Osteoblast (primary cell): ENCODE data around the gene PDIA4. TPM values are rescaled to one million over a fixed set of nuclear protein-coding genes. Genes with fewer than 3 reads are reported as not detected.

ENCODE experiments used
- DNase-seq: peaks from one replicate; pipeline ENCODE4 v3.0.0; 2011; ENCODE audit warnings: low spot score, mixed read lengths; ENCODE audit not compliant: insufficient read length; ENCODE audit errors: missing footprints
- H2AFZ ChIP-seq: 2 replicates; pipeline ENCODE4 v1.6.0; 2011; ENCODE audit warnings: mild to moderate bottlenecking, low read length
- H3K27ac ChIP-seq: 2 replicates; pipeline ENCODE4 v1.5.1; 2011; ENCODE audit warnings: mild to moderate bottlenecking, low read depth, low read length, moderate library complexity
- H3K27me3 ChIP-seq: 2 replicates; pipeline ENCODE4 v1.6.0; 2012; ENCODE audit warnings: mild to moderate bottlenecking, control low read depth, inconsistent platforms, low read length, moderate library complexity; ENCODE audit not compliant: insufficient read depth
- H3K36me3 ChIP-seq: 2 replicates; pipeline ENCODE4 v1.5.1; 2011; ENCODE audit warnings: mild to moderate bottlenecking, low read length, control low read depth, moderate library complexity; ENCODE audit not compliant: insufficient read depth
- H3K4me1 ChIP-seq: 2 replicates; pipeline ENCODE4 v1.5.1; 2011; ENCODE audit warnings: mild to moderate bottlenecking, low read length, control low read depth, moderate library complexity; ENCODE audit not compliant: insufficient read depth
- H3K4me2 ChIP-seq: 2 replicates; pipeline ENCODE4 v1.6.0; 2011; ENCODE audit warnings: mild to moderate bottlenecking, low read length; ENCODE audit not compliant: insufficient read depth
- H3K4me3 ChIP-seq: fragments of 200-600 bp; sonication (generic); 3 replicates; pipeline ENCODE4 v1.5.1; 2012; ENCODE audit warnings: mild to moderate bottlenecking, low read length, inconsistent platforms; ENCODE audit not compliant: insufficient read depth
- H3K79me2 ChIP-seq: 2 replicates; pipeline ENCODE4 v1.6.0; 2012; ENCODE audit warnings: mild to moderate bottlenecking, low read length, control low read depth, inconsistent platforms; ENCODE audit not compliant: insufficient read depth
- H3K9me3 ChIP-seq: 2 replicates; pipeline ENCODE4 v1.5.1; 2011; ENCODE audit warnings: low read depth, low read length, control low read depth
- H4K20me1 ChIP-seq: 2 replicates; pipeline ENCODE4 v1.6.0; 2012; ENCODE audit warnings: mild to moderate bottlenecking, low read length, control low read depth; ENCODE audit not compliant: insufficient read depth
- total RNA-seq: library from RNA; depleted of rRNA; stranded (reverse); fragments of >200 nt; gene quantifications from 2 replicates; pipeline ENCODE4 v1.2.3, GENCODE V29; 2012
- TF ChIP-seq, protein P1 (sequence below): IDR thresholded peaks from 2 replicates; pipeline ENCODE4 v1.5.1; 2011; ENCODE audit warnings: mild to moderate bottlenecking, low read depth, low read length, moderate library complexity; ENCODE audit errors: extremely low read depth

Gene PDIA4
- total RNA-seq, 1 donor: 220 TPM

DNA sequence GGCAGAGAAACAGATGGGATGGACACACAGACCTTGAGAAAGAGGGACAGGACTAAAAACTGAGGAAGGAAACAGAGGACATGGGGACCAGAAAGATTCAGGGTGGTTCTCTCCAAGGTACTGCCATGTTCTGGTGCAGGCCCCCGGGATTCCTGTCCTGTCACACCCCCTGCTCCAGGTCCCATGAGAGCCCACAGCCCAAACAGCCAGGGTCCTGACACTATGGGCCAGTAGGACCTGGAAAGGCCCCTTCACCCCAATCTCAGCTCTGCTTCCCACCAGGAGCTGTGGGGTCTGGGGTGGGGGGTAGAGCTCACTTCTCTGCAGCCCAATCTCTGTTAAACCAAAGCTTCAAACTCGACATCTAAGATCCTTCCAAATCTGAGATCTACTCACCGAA is 21.2 kb downstream of the PDIA4 start:
- Histone ChIP-seq H3K4me3 (no peak overlapping the region), H3K27ac (no peak overlapping the region), H3K27me3 (no peaks in the 10 kb centered on the region), H3K79me2 (no peaks in the 10 kb centered on the region), H3K9me3 (no peaks in the 10 kb centered on the region), H3K36me3 (peaks cover 77% of the 10 kb centered on the region), H4K20me1 (peaks cover 31% of the 10 kb centered on the region), H3K4me2 (no peak overlapping the region), H3K4me1 (peaks cover 8% of the 10 kb centered on the region), H2AFZ (no peak overlapping the region)
- DNase-seq: no peak
- TF ChIP-seq, protein P1, sequence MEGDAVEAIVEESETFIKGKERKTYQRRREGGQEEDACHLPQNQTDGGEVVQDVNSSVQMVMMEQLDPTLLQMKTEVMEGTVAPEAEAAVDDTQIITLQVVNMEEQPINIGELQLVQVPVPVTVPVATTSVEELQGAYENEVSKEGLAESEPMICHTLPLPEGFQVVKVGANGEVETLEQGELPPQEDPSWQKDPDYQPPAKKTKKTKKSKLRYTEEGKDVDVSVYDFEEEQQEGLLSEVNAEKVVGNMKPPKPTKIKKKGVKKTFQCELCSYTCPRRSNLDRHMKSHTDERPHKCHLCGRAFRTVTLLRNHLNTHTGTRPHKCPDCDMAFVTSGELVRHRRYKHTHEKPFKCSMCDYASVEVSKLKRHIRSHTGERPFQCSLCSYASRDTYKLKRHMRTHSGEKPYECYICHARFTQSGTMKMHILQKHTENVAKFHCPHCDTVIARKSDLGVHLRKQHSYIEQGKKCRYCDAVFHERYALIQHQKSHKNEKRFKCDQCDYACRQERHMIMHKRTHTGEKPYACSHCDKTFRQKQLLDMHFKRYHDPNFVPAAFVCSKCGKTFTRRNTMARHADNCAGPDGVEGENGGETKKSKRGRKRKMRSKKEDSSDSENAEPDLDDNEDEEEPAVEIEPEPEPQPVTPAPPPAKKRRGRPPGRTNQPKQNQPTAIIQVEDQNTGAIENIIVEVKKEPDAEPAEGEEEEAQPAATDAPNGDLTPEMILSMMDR: no peak

DNA sequence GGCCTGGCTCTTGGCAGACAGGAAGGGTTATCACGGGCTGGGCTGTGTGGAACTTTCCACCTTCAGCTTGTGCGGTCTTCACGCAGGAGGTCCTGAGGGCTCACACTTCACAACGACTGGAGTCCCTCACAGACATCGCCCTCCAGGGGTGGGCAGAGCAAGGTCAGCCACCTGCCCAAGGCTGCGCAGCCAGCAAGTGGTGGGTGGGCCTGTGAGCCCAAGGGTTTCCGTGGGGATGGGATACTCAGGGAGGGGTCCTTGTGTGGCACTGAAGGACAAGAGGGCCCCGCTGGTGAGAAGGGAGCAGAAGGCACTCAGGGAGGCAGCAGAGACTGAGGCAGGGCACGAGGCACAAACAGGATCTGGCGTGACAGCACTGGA is 22.0 kb downstream of the PDIA4 start:
- H3K27me3 ChIP-seq: no peaks in the 10 kb centered on the region
- no peaks in the 10 kb centered on the region for H3K79me2 ChIP-seq
- H2AFZ ChIP-seq: no peak overlapping the region
- TF ChIP-seq, protein P1: no peak
- H3K4me2 ChIP-seq: no peak overlapping the region
- DNase-seq: no peak
- peaks cover 28% of the 10 kb centered on the region for H4K20me1 ChIP-seq
- no peaks in the 10 kb centered on the region for H3K9me3 ChIP-seq
- no peak overlapping the region for H3K4me3 ChIP-seq
- peaks cover 73% of the 10 kb centered on the region for H3K36me3 ChIP-seq
- H3K4me1 ChIP-seq: peaks cover 8% of the 10 kb centered on the region
- no peak overlapping the region for H3K27ac ChIP-seq

DNA sequence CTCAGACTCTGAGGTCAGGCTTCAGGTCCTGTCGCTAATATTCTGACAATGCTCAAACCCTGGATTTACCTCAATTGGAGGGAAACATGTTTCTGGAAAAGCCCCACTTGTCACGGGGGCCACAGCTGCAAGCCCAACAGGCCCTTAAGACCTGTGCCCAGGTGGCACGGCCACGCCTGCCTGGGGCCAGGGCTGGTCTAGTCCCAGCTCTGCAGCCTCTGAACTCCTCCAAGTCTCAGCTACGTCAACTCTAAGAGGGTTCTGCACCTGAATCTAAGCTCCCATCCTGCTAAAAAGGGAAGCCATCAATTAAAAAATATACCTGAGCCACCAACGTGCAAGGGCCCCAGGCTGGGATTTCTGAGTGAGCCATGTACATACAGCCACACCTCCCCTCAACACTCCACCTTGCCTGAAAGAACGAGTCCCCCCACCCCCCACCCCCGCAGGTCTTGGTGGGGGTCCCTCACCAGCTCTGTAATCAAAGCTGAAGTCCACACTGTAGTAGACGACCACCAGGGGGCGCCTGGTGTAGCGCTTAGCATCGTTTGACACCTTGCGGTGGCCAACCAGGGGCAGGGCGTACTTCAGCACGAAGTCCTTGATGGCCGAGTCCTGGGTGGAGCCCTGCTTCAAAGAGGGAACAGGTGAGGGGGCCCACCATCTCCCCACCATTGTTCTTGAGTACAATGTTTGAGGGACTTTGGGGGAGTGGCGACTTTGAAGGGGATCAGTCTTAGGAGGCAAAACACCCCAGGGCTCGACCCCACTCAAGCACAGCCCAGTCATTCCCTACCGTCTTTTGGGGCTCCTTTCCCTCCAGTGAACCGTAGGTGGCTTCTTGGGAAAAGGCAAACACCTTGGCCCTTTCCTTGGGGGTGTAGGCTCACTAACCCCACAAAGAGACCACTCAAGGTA is 22.6 kb downstream of the PDIA4 start:
- Histone ChIP-seq H3K27ac (no peak overlapping the region), H2AFZ (no peak overlapping the region), H3K36me3 (peaks cover 67% of the 10 kb centered on the region), H3K4me3 (no peak overlapping the region), H4K20me1 (peaks cover 22% of the 10 kb centered on the region), H3K27me3 (no peaks in the 10 kb centered on the region), H3K4me1 (peaks cover 8% of the 10 kb centered on the region), H3K9me3 (no peaks in the 10 kb centered on the region), H3K79me2 (no peaks in the 10 kb centered on the region), H3K4me2 (no peak overlapping the region)
- DNase-seq: peak; percentile 92
- TF ChIP-seq, protein P1: peak; percentile 73

DNA sequence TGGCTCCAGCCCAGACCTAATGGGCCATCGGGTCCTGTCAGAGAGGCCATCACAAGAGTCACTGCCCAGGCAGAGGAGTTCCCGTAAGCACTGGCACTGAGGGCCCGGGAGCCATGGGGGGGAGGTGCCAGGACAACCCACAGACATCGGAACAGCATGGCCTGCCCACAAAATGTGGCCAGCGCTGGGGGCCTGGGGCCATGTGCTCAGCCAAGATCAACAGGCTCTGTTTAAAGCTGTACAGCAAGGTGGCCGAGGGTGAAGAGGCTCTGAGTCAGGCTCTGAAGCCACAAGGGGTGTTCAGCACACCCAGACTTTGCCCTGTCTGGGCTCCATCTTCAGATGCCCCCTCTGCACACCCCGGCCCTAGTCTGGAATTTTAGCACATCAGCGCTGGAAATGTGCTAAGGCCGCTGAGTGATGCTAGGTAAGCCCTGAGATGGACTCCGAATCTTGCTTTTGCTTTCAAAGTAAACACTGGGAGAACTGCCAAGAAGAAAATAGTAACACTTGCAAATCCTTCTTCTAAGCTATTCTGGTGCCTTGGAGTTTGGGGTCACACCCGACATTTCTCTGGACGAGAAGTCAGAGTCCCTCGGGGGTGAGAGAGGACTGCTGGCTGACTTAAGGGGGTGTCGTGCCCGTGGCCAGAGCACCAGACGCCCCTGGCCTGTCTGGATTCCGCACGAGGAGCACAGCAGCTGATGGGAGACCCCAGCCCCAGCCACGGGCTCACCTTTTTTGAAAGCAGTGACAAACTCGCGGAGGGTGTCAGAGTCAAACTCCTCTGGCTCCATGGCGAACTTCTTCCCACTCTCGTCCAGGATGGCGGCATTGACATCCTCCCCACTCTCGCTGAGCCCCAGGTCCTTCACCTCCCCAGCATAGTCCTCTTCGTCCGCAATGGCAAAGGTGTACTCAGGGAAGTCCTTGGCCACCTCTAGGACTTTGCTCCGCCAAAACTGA is 23.6 kb downstream of the PDIA4 start:
- Histone ChIP-seq H3K9me3 (no peaks in the 10 kb centered on the region), H3K27me3 (no peaks in the 10 kb centered on the region), H2AFZ (peak overlapping the region; percentile 15), H3K79me2 (no peaks in the 10 kb centered on the region), H3K4me1 (peaks cover 8% of the 10 kb centered on the region), H3K4me2 (peak overlapping the region; percentile 39), H4K20me1 (peaks cover 19% of the 10 kb centered on the region), H3K27ac (no peak overlapping the region), H3K4me3 (no peak overlapping the region), H3K36me3 (peaks cover 60% of the 10 kb centered on the region)
- peak; percentile 82 for DNase-seq
- TF ChIP-seq, protein P1: no peak
